Measurements from ENCODE around the gene FUT9.

FUT9 gene

GRCh38 chr6:96211341-96211740 is 195.6 kb downstream of the FUT9 start:
- Mint-ChIP-seq H3K27ac (peak overlapping the region; percentile 10 to 85 (median 48)), H3K9me3 (no peaks in the 10 kb centered on the region), H3K4me1 (no peaks in the 10 kb centered on the region), H3K27me3 (ENCODE audit: low read depth) (no peaks in the 10 kb centered on the region), H3K36me3 (ENCODE audit: low read depth) (no peaks in the 10 kb centered on the region), H3K4me3 (no peak overlapping the region)
- TF ChIP-seq CTCF (IDR thresholded peaks at IDR 0.05; ENCODE audit: unreplicated experiment in 3 of 3) = no peak

GRCh38 chr6:96212066-96212465 is 196.3 kb downstream of the FUT9 start:
- Mint-ChIP-seq H3K4me1 (no peaks in the 10 kb centered on the region), H3K27ac (peak overlapping the region in 2 of 3 experiments; percentile 60 to 83), H3K4me3 (no peak overlapping the region), H3K9me3 (no peaks in the 10 kb centered on the region), H3K36me3 (ENCODE audit: low read depth) (no peaks in the 10 kb centered on the region), H3K27me3 (ENCODE audit: low read depth) (no peaks in the 10 kb centered on the region)
- no peak for TF ChIP-seq CTCF (IDR thresholded peaks at IDR 0.05; ENCODE audit: unreplicated experiment in 3 of 3)

- H3K27me3 Mint-ChIP-seq (ENCODE audit: low read depth) = no peaks in the 10 kb centered on the region
- H3K36me3 Mint-ChIP-seq (ENCODE audit: low read depth) = no peaks in the 10 kb centered on the region
- no peaks in the 10 kb centered on the region for H3K4me1 Mint-ChIP-seq
- H3K27ac Mint-ChIP-seq = no peak overlapping the region
- TF ChIP-seq CTCF (IDR thresholded peaks at IDR 0.05; ENCODE audit: unreplicated experiment in 3 of 3) = no peak
- H3K4me3 Mint-ChIP-seq = no peak overlapping the region
- H3K9me3 Mint-ChIP-seq = no peaks in the 10 kb centered on the region
Measured at GRCh38 chr6:96213784-96214183, 198.0 kb downstream of the FUT9 start.

- H3K9me3 Mint-ChIP-seq = no peaks in the 10 kb centered on the region
- H3K27me3 Mint-ChIP-seq (ENCODE audit: low read depth) = no peaks in the 10 kb centered on the region
- no peak for TF ChIP-seq CTCF (IDR thresholded peaks at IDR 0.05; ENCODE audit: unreplicated experiment in 3 of 3)
- H3K4me3 Mint-ChIP-seq = no peak overlapping the region
- H3K36me3 Mint-ChIP-seq (ENCODE audit: low read depth) = no peaks in the 10 kb centered on the region
- no peaks in the 10 kb centered on the region for H3K4me1 Mint-ChIP-seq
- no peak overlapping the region for H3K27ac Mint-ChIP-seq
Measured at GRCh38 chr6:96223695-96224094, 207.9 kb downstream of the FUT9 start.

- Mint-ChIP-seq H3K4me1 (no peaks in the 10 kb centered on the region), H3K4me3 (no peak overlapping the region), H3K36me3 (ENCODE audit: low read depth) (no peaks in the 10 kb centered on the region), H3K27me3 (ENCODE audit: low read depth) (no peaks in the 10 kb centered on the region), H3K27ac (no peak overlapping the region), H3K9me3 (no peaks in the 10 kb centered on the region)
- no peak for TF ChIP-seq CTCF (IDR thresholded peaks at IDR 0.05; ENCODE audit: unreplicated experiment in 3 of 3)
Measured at GRCh38 chr6:96227135-96227534, 211.4 kb downstream of the FUT9 start.

- no peaks in the 10 kb centered on the region for H3K9me3 Mint-ChIP-seq
- H3K4me3 Mint-ChIP-seq = no peak overlapping the region
- no peak overlapping the region for H3K27ac Mint-ChIP-seq
- H3K36me3 Mint-ChIP-seq (ENCODE audit: low read depth) = no peaks in the 10 kb centered on the region
- no peaks in the 10 kb centered on the region for H3K27me3 Mint-ChIP-seq (ENCODE audit: low read depth)
- H3K4me1 Mint-ChIP-seq = no peaks in the 10 kb centered on the region
- TF ChIP-seq CTCF (IDR thresholded peaks at IDR 0.05; ENCODE audit: unreplicated experiment in 3 of 3) = no peak
Measured at GRCh38 chr6:96234444-96234843, 218.7 kb downstream of the FUT9 start.

Data from nephron (organoid).